Activated CD4-positive, alpha-beta memory T cell treated with anti-CD3 and anti-CD28 coated beads, Interleukin-2, amount 10 ng/mL, durations not matched to agents 7 days and 5 days (primary cell): ENCODE measurements around the gene KCNJ4. TPM values are rescaled to one million over a fixed set of nuclear protein-coding genes. Genes with fewer than 3 reads are reported as not detected.
"Not testable (repeated sequence)": the region's sequence is repeated elsewhere in the genome, so short reads cannot be mapped to it uniquely, and the experiment has no call there.

Experiments used
- CTCF ChIA-PET: fragments of 350-600 bp; sonication (Branson Sonifier 250); formaldehyde crosslinking; loops from one replicate; lab custom pipeline; 2021; ENCODE audit warnings: antibody characterized with exemption, inconsistent platforms; lab: Charles Lee
- POLR2A ChIA-PET: fragments of 350-600 bp; sonication (Branson Sonifier 250); formaldehyde crosslinking; loops from one replicate; lab custom pipeline; 2021; ENCODE audit warnings: antibody characterized with exemption; lab: Charles Lee
- DNase-seq: peaks from one replicate; pipeline ENCODE4 v3.0.0-alpha.2; 2020
- H3K27ac Mint-ChIP-seq: one replicate; pipeline ENCODE4 v1.8.0; 2021; ENCODE audit warnings: mild to moderate bottlenecking, mixed read lengths
- H3K27me3 Mint-ChIP-seq: one replicate; pipeline ENCODE4 v1.8.0; 2021; ENCODE audit warnings: mixed read lengths
- H3K36me3 Mint-ChIP-seq: one replicate; pipeline ENCODE4 v1.8.0; 2021; ENCODE audit warnings: low read depth, mixed read lengths
- H3K4me1 Mint-ChIP-seq: one replicate; pipeline ENCODE4 v1.8.0; 2021; ENCODE audit warnings: mixed read lengths
- H3K4me3 Mint-ChIP-seq: one replicate; pipeline ENCODE4 v1.8.0; 2021; ENCODE audit warnings: mild to moderate bottlenecking, mixed read lengths
- H3K9me3 Mint-ChIP-seq: one replicate; pipeline ENCODE4 v1.8.0; 2021; ENCODE audit warnings: mixed read lengths
- total RNA-seq, 2 experiments: library from RNA; stranded (reverse); gene quantifications; one replicate each; pipeline ENCODE4 v1.2.3, GENCODE V29; 2021

Gene KCNJ4
- total RNA-seq, 2 experiments from 2014 or later = not detected

DNA sequence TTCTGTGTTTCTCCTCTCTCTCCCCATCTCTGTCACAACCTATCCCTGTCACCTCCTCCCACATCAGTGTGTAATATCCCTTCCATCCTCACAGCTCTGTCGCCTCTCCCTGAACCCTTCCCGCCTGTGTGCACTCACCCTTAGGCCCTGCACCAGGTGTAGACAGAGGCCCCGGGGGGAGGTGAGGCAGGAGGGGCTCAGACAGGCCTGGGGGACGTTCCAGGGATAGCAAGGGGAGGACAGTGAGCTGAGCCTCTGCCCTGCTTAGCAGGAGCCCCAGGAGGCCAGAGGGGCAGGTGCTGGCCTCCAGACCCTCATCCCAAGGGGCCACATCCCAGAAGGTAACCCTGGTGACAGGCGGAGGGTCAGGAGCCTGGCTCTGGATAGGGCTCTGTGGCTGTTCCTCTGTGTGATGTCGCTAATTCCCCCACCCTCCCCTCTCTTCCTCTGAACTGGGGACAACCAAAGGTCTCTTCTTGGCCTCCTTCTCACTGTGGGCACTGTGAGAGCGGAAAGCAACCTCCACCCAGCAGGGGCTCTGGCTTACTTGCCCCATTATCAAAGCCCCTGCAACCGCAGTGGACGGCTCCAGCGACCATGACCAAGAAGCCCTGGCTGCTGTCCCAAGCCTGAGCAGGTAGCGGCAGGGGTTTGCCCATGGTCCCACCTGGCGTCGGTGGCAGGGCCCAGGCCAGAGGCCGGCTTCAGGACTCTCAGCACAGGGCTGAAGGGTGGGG is 35.7 kb downstream of the KCNJ4 start:
- DNase-seq = no peak
- Mint-ChIP-seq H3K27me3 (no peaks in the 10 kb centered on the region), H3K36me3 (no peaks in the 10 kb centered on the region), H3K27ac (no peak overlapping the region), H3K9me3 (no peaks in the 10 kb centered on the region), H3K4me3 (no peak overlapping the region), H3K4me1 (no peaks in the 10 kb centered on the region)
- ChIA-PET POLR2A (no interaction called here), CTCF (no interaction called here)

DNA sequence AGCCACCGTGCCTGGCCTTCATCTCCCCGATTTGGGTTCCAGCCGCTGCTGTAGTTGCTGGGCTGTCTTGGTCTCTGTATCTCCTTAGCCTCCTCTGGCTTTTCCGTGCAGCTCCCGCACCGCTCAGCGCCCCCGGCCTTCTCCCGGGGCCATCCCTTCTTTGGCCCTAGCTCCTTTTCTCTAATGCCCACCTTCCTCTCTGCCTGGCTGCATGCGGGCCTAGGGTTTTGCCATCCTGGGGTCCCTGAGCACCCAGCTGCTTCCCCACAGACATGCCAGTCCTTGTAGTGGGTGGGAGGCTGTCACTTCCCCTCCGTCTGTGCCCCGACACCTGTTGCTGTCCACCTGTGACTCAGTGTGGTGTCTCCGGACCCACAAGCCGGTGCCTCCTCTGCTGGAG is 36.4 kb downstream of the KCNJ4 start:
- ChIA-PET POLR2A (no interaction called here), CTCF (interaction anchor here (0.7 kb wide), 1 partner anchor 9 kb away, joined by 4 read pairs; no protein-coding TSS in a partner anchor)
- DNase-seq = no peak
- Mint-ChIP-seq H3K36me3 (no peaks in the 10 kb centered on the region), H3K4me3 (no peak overlapping the region), H3K27ac (no peak overlapping the region), H3K9me3 (no peaks in the 10 kb centered on the region), H3K27me3 (no peaks in the 10 kb centered on the region), H3K4me1 (no peaks in the 10 kb centered on the region)

DNA sequence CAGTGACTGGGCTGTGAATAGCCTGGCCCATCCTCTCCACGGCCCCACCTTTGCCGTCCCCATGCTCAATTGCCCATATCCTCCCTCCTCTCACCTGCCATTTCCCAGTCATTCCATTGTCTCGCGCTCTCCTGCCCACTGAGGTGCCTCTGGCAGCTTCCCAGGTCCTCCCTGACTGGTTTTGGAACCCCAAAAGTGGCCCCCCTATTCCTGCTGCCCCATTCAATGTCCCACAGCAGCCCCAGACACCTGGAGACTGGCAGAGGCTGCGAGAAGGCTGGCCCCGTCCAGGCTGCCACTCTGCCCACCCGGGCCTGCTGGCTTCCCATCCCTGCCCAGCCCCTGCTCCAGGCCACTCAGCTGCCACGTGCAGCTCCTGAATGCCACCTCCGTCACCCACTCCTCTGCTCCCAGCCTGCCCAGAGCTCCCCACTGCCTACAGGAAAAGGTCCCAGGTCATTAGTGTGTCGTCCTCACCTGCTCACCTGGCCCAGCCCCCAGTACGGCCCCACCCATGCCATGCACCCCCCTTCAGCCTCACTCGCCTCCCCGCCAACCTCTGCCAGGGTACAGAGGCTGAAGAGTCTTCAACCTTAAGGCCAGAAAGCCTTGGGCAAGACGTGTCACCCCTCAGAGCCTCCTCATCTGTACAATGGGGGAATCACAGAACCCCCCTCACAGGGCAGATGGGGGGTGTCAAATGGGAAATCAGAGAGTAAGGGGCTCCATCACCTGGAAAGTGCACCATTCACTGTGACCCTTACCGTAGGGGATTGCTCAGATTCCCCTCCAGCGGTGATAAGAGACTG is 37.5 kb downstream of the KCNJ4 start:
- CTCF ChIA-PET = no interaction called here
- POLR2A ChIA-PET = no interaction called here
- no peak overlapping the region for H3K4me3 Mint-ChIP-seq
- H3K27ac Mint-ChIP-seq = no peak overlapping the region
- H3K4me1 Mint-ChIP-seq = peaks cover 1% of the 10 kb centered on the region
- H3K27me3 Mint-ChIP-seq = peaks cover 1% of the 10 kb centered on the region
- no peaks in the 10 kb centered on the region for H3K36me3 Mint-ChIP-seq
- H3K9me3 Mint-ChIP-seq = no peaks in the 10 kb centered on the region
- DNase-seq = no peak

DNA sequence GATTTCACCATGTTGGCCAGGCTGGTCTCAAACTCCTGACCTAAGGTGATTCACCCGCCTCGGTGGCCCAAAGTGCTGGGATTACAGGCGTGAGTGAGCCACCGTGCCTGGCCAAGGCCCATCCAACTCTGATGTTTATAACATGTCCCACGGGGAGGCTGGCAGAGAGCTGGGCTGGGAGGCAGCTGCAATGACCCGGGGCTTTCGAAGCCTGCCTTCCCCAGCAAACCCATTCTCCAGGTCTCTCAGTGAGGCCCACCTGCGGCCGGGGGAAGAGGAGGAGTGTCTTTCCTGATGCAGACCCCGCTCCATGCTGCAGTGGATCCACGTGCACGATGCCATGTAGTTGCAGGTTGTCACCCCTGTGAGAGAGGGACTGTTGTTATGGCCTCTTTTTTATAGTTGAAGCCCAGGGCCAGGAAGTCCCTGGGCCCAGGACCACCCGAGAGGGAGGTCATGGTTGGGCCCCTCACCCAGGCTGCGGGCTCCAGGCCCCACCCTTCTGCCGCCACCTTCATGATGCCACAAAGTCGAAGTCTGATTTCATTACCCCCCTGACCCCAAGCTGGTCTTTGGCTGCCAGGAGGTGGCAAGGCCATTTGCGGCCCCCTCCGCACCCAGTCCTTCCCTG is 38.3 kb downstream of the KCNJ4 start:
- Mint-ChIP-seq H3K4me1 (peaks cover 4% of the 10 kb centered on the region), H3K36me3 (no peaks in the 10 kb centered on the region), H3K27me3 (peaks cover 4% of the 10 kb centered on the region), H3K9me3 (no peaks in the 10 kb centered on the region), H3K4me3 (no peak overlapping the region), H3K27ac (no peak overlapping the region)
- POLR2A ChIA-PET = no interaction called here
- no peak for DNase-seq
- CTCF ChIA-PET = no interaction called here

DNA sequence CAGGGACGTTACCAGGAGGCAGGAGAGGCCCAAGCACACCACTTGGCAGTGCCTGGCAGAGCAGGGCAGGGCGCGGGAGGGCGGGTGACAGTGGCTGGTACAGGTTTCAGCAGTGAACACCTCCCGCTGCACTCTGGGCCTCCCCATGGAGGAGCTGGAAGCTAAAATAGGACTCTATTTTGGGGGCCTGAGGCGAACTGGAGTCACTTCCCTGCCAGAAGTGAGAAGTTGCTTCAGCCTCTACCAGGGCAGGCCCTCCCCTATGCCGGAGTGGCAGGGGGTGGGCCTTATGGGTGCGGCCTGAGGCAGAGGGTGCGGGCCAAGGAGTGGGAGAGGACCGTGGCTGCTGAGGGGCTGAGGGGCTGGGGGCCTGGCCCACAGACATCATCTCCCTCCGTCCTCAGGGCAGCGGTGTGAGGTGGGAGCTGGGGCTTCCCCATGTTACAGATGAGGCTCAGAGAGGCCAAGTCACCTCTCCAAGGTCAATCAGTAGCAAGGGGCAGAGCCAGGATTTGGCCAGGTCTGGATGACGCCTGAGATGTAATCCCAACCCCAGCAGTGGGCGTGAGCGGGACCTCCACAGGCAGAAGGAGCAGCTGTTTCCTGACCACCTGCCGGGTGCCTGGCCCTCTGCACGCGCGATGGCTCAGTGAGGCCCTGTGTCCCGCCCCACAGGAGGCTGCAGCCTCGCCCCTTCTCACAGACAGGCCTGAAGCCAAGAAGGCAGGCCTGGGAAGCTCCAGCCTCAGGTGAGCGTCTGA is 39.3 kb downstream of the KCNJ4 start:
- peaks cover 4% of the 10 kb centered on the region for H3K27me3 Mint-ChIP-seq
- CTCF ChIA-PET = interaction anchor here (0.7 kb wide), 1 partner anchor 193 kb away, joined by 3 read pairs; no protein-coding TSS in a partner anchor
- H3K4me1 Mint-ChIP-seq = peaks cover 4% of the 10 kb centered on the region
- POLR2A ChIA-PET = no interaction called here
- H3K4me3 Mint-ChIP-seq = no peak overlapping the region
- no peaks in the 10 kb centered on the region for H3K9me3 Mint-ChIP-seq
- H3K36me3 Mint-ChIP-seq = no peaks in the 10 kb centered on the region
- DNase-seq = no peak
- no peak overlapping the region for H3K27ac Mint-ChIP-seq

DNA sequence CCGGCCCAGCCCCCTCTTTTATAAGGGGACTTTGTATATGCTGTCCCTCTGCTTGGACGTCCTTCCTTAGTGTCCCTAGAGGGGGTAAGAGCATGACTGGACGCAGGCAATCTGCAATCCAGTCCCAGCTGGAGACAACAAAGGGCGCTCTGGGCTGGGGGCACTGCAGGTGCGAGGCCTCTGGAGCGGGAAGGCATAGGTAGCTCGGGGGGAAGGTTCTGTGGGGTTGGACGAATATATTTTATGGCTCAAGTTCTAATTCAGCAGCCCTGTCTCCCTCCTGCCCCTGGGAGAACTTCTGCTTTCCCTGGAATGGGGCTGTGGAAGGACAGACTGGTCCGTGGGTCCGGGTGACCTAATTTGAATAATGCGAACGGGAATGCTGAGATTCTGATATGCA is 40.0 kb downstream of the KCNJ4 start:
- Mint-ChIP-seq H3K4me1 (peaks cover 4% of the 10 kb centered on the region), H3K36me3 (no peaks in the 10 kb centered on the region), H3K9me3 (no peaks in the 10 kb centered on the region), H3K27ac (no peak overlapping the region), H3K27me3 (peaks cover 4% of the 10 kb centered on the region), H3K4me3 (no peak overlapping the region)
- ChIA-PET POLR2A (no interaction called here), CTCF (no interaction called here)
- no peak for DNase-seq

DNA sequence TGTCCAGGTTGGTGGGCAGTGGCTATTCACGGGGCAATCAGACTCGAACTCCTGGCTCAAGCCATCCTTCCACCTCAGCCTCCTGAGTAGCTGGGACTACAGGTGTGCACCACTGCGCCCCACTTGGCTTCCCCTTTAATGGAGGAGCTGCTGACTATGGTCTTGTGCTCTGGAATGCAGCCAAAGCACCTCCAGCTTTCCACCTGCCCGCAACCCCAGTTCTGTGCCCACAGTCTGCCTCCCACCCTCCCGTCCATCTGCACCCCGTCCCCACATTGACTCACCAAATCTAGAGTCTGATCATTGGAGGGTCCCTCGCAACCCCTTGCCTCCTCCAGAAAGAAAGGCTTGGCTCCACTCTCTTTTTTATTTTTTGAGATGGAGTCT is 41.0 kb downstream of the KCNJ4 start:
- Mint-ChIP-seq H3K4me3 (no peak overlapping the region), H3K27ac (no peak overlapping the region), H3K36me3 (no peaks in the 10 kb centered on the region), H3K9me3 (no peaks in the 10 kb centered on the region), H3K4me1 (peaks cover 4% of the 10 kb centered on the region), H3K27me3 (peaks cover 4% of the 10 kb centered on the region)
- ChIA-PET CTCF (interaction anchor here (0.8 kb wide), 1 partner anchor 159 kb away, joined by 3 read pairs; no protein-coding TSS in a partner anchor), POLR2A (interaction anchor here (0.9 kb wide), 1 partner anchor 15 kb away, joined by 3 read pairs; no protein-coding TSS in a partner anchor)
- DNase-seq = no peak

DNA sequence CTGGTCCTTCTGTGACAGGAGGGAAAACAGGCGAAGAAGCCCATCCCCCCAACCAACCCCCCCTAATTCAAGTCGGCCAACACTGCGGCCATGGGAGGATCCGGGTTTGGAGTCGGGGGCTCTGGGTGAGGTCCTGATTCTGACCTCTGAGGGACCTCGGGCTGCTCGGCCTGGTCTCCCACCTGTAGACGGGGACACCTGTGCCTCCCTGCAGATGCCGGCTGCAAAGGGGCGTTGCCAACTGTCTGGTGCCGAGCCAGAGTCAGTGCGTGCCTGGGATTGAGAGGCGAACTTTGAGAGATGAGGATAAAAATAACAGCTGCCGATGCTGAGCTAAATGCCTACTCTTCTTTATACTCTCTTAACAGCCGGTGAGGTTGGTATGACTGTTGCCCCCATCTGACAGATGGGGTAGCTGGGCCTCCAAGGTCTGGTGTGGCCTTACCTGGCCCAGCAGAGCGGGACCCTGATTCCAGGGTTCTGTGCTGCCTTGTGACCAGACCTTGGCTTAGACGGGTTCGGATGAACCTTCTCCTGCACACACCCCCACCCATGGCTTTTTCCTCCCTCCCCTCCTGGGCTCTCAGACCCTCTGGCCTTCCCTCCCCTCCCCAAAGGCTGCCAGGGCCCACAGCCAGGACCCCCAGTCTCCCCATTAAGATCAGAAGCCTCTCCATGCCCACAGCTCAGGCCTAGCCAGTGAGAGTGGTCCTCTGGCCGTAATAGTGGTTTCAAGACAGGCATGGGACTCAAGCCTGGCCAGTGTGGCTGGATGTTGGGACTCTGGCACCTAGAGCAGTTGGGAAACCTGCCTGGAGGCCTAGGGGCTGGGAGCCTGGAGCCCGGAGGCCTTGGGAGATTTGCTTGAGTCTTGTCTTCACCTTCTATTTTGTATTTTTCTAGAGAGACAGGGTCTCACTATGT is 41.7 kb downstream of the KCNJ4 start:
- CTCF ChIA-PET = interaction anchor here (0.7 to 1.2 kb wide), 5 partner anchors 33 to 253 kb away, joined by 3 read pairs; no protein-coding TSS in a partner anchor
- Mint-ChIP-seq H3K9me3 (no peaks in the 10 kb centered on the region), H3K27me3 (peaks cover 4% of the 10 kb centered on the region), H3K36me3 (no peaks in the 10 kb centered on the region), H3K27ac (no peak overlapping the region), H3K4me3 (no peak overlapping the region), H3K4me1 (peaks cover 4% of the 10 kb centered on the region)
- DNase-seq = no peak
- POLR2A ChIA-PET = interaction anchor here (0.9 kb wide), 1 partner anchor 14 kb away, joined by 3 read pairs; no protein-coding TSS in a partner anchor

DNA sequence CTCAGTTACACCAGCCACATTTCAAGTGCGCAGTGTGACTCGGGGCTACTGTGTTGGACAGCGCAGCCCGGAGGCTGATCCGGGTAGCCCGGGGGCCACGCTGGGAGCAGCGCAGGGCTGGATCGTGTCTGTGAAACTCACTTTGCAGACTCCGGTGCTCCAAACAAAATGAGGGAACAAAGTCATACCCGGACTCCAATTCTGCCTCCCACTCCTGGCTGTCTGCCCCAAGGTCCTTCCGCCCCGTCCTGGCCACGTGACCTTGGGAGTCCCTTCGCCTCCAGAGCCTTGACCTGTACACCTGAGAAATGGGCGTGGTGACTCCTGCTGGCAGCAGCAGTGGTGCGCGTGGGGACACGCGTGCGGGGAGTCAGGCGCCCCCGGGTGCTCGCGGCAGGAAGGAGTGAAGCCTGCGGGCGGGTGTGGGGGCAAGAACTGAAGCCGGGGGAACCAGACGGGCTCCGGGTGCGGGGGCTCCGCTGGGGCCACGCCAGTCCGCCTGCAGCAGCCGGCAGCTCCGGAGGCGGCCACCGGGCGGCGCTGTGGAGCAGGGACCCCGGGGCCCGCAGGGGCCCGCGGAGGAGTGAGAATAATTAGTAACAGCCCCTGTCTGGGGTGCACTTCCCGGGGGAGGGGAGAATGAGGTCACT is 42.4 kb downstream of the KCNJ4 start:
- H3K27ac Mint-ChIP-seq = no peak overlapping the region
- DNase-seq = peak; percentile 43
- ChIA-PET POLR2A (no interaction called here), CTCF (interaction anchor here (0.7 to 1.2 kb wide), 4 partner anchors 32 to 254 kb away, joined by 3 read pairs; no protein-coding TSS in a partner anchor)
- peaks cover 4% of the 10 kb centered on the region for H3K27me3 Mint-ChIP-seq
- no peaks in the 10 kb centered on the region for H3K36me3 Mint-ChIP-seq
- no peaks in the 10 kb centered on the region for H3K9me3 Mint-ChIP-seq
- H3K4me1 Mint-ChIP-seq = peaks cover 4% of the 10 kb centered on the region
- H3K4me3 Mint-ChIP-seq = no peak overlapping the region

DNA sequence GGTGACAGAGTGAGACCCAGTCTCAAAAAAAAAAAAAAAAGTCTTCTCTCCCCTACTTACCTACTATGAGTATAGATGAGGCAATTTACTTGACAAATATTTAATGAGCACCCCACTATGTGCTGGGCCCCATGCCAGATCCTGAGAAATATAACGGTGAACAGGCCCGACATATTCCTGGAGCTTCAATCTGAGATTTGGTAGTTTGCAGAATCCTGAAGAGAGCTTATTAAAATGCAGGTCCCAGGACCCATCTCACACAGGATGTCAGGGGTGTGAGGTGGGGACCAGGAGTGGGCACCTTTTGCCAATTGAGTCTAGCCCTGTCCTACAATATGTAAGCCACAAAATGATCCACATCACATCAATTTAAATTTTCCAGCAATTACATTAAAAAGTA is 44.0 kb downstream of the KCNJ4 start:
- Mint-ChIP-seq H3K4me1 (peaks cover 4% of the 10 kb centered on the region), H3K27me3 (peaks cover 4% of the 10 kb centered on the region), H3K36me3 (no peaks in the 10 kb centered on the region), H3K4me3 (no peak overlapping the region), H3K9me3 (no peaks in the 10 kb centered on the region), H3K27ac (no peak overlapping the region)
- ChIA-PET POLR2A (interaction anchor here (1.0 kb wide), 1 partner anchor 10 kb away, joined by 3 read pairs; no protein-coding TSS in a partner anchor), CTCF (no interaction called here)
- peak; percentile 5 for DNase-seq

DNA sequence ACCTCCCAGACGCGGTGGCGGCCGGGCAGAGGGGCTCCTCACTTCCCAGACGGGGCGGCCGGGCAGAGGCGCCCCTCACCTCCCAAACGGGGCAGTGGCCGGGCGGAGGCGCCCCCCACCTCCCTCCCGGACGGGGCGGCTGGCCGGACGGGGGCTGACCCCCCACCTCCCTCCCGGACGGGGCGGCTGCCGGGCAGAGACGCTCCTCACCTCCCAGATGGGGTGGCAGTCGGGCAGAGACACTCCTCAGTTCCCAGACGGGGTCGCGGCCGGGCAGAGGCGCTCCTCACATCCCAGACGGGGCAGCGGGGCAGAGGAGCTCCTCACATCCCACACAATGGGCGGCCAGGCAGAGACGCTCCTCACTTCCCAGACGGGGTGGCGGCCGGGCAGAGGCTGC is 45.1 kb downstream of the KCNJ4 start:
- H3K27ac Mint-ChIP-seq, CTCF ChIA-PET, H3K4me1 Mint-ChIP-seq, H3K36me3 Mint-ChIP-seq, H3K9me3 Mint-ChIP-seq, POLR2A ChIA-PET, H3K4me3 Mint-ChIP-seq, H3K27me3 Mint-ChIP-seq: not testable (repeated sequence)
- DNase-seq = peak; percentile 9
